Stimulated activated CD4-positive, alpha-beta T cell treated with anti-CD3 and anti-CD28 coated beads, Interleukin-1b, Interleukin-23, amount 100 ng/mL, for 4 hours (primary cell): ENCODE data around the gene UBE4A.
"Not testable (repeated sequence)": the region's sequence is repeated elsewhere in the genome, so short reads cannot be mapped to it uniquely, and the experiment has no call there.

Source experiments
- DNase-seq, 2 donors: peaks; one replicate each; pipeline ENCODE4 v3.0.0-alpha.2; 2020; ENCODE audit warnings: low read depth in 2 of 2

The UBE4A gene

GRCh38 chr11:118401880-118402590, 42.6 kb downstream of the UBE4A start:
- no peak for DNase-seq

GRCh38 chr11:118402594-118402993, 43.2 kb downstream of the UBE4A start:
- DNase-seq, result not testable (repeated sequence)

- DNase-seq, result no peak
Observed at GRCh38 chr11:118406599-118407166, 47.3 kb downstream of the UBE4A start.

- no peak for DNase-seq
Observed at GRCh38 chr11:118410055-118410745, 50.8 kb downstream of the UBE4A start.

- DNase-seq, result no peak
Observed at GRCh38 chr11:118411530-118411929, 52.1 kb downstream of the UBE4A start.

GRCh38 chr11:118412921-118413320, 53.5 kb downstream of the UBE4A start:
- no peak for DNase-seq

GRCh38 chr11:118415062-118415738, 55.8 kb downstream of the UBE4A start:
- no peak for DNase-seq

GRCh38 chr11:118415739-118416068, 56.3 kb downstream of the UBE4A start:
- DNase-seq, result no peak

GRCh38 chr11:118416900-118417299, 57.5 kb downstream of the UBE4A start:
- DNase-seq, result not testable (repeated sequence)

GRCh38 chr11:118417801-118418200, 58.4 kb downstream of the UBE4A start:
- no peak for DNase-seq

GRCh38 chr11:118418766-118419165, 59.4 kb downstream of the UBE4A start:
- no peak for DNase-seq

GRCh38 chr11:118427707-118428106, 68.3 kb downstream of the UBE4A start:
- no peak for DNase-seq

GRCh38 chr11:118430956-118431355, 71.6 kb downstream of the UBE4A start:
- no peak for DNase-seq

GRCh38 chr11:118434123-118434552, 74.7 kb downstream of the UBE4A start:
- DNase-seq, result no peak

- DNase-seq, result peak in 1 of 2 donors; percentile 28
Observed at GRCh38 chr11:118434553-118435289, 75.3 kb downstream of the UBE4A start.

GRCh38 chr11:118435290-118435892, 76.0 kb downstream of the UBE4A start:
- peak in 1 of 2 donors; percentile 50 for DNase-seq

- DNase-seq, result peak; percentile 90 to 95
Observed at GRCh38 chr11:118435893-118436624, 76.7 kb downstream of the UBE4A start, which contains the start of gene KMT2A. KMT2A (plus strand) TSS chr11:118436492; CDS start chr11:118436513, 21 bp downstream.

GRCh38 chr11:118436639-118437207, 77.3 kb downstream of the UBE4A start:
- no peak for DNase-seq

- peak in 1 of 2 donors; percentile 34 for DNase-seq
Observed at GRCh38 chr11:118437208-118438125, 78.1 kb downstream of the UBE4A start.
